NCI-H1436 treated with DMSO at 0.1 percent for 48 hours (cell line): ENCODE measurements around the gene MBTD1.
"Not testable (repeated sequence)": the region's sequence is repeated elsewhere in the genome, so short reads cannot be mapped to it uniquely, and the experiment has no call there.

ENCODE experiments used
- DNase-seq: peaks from one replicate; lab custom pipeline; 2025; lab: John Stamatoyannopoulos, UW

MBTD1 gene

DNA sequence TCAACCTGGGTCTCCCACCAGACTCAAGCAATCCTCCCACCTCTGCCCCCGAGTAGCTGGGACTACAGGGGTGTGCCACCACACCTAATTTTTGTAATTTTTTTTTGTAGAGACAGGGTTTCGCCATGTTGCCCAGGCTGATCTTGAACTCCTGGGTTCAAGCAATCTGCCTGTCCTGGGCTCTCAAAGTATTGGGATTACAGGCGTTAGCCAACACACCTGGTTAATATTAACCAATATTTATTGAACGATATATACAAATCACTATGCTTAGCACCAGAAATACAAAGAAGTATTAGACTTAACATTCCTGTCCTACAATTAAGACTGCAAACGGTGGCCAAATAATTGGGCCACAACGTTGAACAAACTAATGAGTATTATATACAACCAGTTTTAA is 4.2 kb downstream of the MBTD1 start:
- DNase-seq: no peak

DNA sequence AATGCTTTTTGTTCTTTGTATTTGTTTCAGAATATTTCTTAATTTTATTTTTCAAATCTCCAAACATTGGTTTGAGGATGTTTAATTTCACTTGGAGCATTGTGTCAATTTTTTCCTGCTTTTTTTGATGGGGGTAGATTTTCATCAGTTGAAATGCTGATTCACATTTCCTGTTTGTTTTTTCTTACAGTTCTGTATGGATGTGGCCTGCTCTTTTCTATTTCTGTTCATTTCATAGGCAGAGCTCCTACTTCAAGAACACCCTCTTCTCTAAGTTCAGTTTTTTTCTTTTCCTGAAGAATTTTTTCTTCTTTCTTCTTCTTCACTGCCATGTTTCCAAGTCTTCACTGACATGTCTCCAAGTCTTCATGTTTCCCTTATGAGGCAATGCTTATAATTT is 8.8 kb downstream of the MBTD1 start:
- no peak for DNase-seq

DNA sequence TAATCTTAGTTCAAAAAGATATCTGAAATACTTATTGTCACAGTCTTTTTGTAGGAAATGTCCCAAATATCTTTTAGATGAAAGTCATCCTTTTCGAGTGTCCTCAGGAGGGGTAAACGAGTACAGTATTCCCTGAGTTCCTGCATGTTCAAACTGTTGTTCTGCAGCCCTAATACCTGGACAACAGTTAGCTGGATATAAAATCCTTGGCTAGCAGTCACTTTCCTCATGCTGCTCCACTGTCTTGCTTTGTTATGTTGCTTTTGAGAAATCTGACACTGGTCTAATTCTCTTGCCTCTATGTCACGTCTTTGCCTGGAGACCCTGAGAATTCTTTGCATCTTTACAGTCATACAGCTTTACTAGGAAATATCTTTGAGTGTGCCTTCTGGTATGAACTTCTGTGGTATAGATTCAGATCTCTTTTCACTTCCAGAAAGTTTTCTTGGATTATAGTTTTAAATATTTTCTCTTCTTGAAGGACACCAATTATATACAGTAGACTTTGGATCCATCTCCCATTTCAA is 9.5 kb downstream of the MBTD1 start:
- no peak for DNase-seq

DNA sequence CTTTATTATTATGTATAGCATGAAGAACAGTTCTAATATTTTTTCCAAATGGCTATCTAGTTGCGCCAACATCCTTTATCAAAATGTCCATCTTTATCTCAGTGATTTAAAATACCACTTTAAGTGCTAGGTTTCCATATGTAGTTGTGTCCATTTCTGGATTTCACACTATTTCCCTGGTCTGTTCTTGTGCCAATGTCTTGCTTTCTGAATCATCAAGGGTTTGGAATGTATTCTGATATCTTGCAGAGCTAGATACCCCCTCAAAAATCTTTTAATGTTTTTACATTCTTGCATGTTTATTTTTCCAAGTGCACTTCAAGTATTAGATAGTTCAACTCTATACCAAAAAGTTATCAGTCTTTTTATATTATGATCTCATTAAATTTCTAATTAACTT is 14.3 kb downstream of the MBTD1 start:
- DNase-seq: no peak

- no peak for DNase-seq
Observed at GRCh38 chr17:51244041-51244440, 15.8 kb downstream of the MBTD1 start.

DNA sequence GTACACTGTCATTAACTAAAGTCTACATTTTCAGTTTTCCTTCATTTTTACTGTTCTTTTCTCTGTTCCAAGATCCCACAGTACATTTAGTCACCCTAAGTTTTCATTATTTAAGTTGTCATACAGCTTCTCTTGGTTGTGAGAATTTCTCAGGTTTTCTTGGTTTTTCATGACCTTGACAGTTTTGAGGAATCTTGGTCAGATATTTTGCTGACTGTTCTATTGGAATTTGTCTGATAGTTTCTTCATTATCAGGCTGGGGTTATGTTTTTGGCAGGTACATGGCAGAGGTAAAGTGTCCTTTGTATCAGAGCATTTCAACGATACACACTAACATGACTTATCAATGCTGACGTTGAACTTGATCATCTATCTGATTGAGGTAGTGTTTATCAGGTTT is 19.6 kb downstream of the MBTD1 start:
- DNase-seq: no peak

DNA sequence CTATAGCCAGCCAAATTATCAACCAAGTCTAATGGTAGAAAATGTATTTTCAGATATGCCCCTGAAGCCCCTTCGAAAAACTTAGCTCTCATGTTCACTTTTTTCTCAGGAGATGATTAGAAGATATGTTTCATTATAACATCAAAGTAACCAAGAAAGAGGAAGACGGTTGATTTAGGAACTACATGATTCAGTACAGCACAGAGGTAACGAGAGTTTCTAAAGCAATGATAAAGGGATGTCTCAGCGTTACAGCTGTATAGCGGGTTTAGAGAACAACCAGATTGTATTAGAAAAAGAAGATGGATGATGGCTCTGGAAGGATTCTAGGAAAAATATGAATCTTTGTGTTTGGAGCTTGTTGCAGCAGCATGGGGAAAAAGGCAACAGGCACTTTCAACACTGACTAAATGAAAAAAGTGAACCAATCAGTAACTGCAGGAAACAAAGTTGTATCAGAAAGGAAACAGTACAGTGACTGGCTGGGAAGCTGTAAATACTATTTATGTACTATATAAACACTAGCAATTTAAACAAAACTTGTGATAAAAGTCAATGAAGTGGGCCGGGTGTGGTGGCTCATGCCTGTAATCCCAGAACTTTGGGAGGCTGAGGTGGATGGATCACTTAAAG is 21.5 kb downstream of the MBTD1 start:
- no peak for DNase-seq

DNA sequence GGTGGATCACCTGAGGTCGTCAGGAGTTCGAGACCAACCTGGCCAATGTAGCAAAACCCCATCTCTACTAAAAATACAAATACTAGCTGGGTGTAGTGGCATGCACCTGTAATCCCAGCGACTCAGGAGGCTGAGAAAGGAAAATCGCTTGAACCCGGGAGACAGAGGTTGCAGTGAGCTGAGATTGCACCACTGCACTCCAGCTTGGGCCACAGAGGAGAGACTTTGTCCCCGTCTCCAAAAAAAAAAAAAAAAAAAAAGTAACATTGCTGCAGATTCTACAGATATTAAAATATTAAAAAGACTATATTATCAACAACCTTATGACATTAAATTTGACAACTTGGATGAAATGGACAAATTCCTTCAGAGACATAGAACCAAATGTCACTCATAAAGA is 25.7 kb downstream of the MBTD1 start:
- DNase-seq: no peak

GRCh38 chr17:51231999-51232398 is 27.9 kb downstream of the MBTD1 start:
- no peak for DNase-seq

DNA sequence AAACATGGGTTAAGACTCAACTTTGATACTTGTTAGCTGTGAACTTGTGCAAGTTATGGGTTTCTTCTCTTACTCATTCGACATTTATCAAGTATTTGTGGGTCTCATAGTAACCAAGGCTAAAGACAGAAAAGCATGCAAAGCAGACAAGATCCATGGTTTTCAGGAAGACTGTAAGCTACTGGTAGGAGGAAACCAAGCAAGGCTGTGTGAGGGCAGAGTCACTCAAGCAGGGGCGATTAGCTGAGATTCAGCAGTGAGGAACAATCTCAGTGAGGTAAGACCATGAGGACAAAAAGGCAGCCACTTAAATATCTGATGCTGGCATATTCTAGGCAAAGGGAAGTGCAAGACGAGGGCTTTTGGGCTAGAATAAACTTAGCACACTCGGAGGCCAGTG is 29.5 kb downstream of the MBTD1 start:
- DNase-seq: no peak

GRCh38 chr17:51229889-51230288 is 30.0 kb downstream of the MBTD1 start:
- DNase-seq: no peak

- no peak for DNase-seq
Observed at GRCh38 chr17:51228161-51228560, 31.7 kb downstream of the MBTD1 start.

GRCh38 chr17:51225523-51225922 is 34.3 kb downstream of the MBTD1 start:
- not testable (repeated sequence) for DNase-seq

DNA sequence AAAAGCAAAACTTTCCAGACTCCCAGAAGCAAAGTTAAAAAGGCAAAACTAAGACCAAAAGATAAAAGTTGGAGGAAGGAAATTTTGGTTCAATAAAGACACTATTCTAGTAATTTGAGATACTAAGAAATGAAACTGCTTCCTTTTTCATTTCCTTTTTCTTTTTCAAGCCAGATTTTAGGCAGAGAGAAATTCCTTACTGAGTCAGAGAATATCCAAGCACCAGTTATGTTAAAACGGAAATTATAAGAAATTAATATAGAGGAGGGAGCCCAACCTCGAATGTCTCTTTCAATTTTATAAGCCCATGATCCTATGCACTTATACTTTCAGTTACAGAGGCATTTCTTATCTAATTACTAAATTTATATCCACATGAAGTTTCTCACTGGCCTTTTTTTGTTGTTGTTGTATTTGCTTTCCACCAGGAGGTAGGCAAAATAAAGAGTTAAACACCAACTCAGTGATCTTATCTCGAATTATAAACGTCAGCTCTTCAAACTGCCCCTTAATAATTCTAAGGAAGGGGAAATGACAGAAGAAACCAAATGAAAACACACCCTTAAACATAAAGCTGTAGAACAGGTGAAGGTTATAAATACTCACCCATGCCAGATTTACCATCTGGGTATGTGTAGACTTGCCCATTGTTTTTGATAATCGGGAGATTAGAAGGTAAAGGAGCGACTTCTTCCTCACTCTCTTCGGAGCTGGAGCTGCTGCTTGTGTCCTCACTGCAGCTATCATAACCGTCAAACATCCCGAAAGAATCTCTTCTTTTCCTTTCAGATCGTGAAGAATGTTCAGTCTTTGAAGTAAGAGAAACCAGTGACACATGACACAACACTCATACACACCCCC is 35.2 kb downstream of the MBTD1 start:
- no peak for DNase-seq

GRCh38 chr17:51221322-51221721 is 38.5 kb downstream of the MBTD1 start:
- DNase-seq: no peak

DNA sequence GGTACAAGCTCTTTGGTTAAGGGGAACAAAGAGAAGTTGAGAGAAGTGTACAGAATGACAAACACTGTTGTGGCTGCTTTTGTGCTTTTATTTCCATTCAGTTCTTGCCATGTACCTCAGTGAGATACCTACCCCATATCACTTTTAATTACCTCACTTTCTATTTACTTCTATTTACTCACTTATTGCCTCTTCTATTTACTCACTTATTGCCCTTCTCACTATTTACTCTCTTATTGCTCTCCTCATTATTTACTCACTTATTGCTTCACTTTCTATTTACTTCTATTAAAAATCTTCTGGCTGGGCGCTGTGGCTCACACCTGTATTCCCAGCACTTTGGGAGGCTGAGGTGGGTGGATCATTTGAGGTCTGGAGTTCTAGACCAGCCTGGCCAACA is 41.9 kb downstream of the MBTD1 start:
- DNase-seq: peak; percentile 44

DNA sequence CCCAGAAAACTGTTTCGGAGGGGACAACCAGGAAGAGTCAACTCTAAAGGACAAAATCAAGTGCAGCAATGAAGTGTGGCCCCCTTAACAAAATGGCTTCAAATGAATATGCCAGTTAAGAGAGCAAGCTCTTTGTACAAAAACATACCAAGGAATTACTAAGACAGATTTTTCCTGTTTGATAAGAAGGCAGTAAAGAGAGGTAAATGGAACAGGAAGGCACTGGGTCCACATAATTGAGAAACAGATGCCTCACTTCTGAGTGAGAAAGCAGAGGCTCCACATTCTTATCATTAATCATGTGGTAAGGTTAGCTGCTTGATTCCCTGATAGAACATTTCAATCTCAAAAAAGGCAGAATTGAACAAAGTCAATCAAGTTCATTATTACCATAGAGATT is 44.9 kb downstream of the MBTD1 start:
- no peak for DNase-seq

GRCh38 chr17:51203838-51204237 is 56.0 kb downstream of the MBTD1 start:
- no peak for DNase-seq

DNA sequence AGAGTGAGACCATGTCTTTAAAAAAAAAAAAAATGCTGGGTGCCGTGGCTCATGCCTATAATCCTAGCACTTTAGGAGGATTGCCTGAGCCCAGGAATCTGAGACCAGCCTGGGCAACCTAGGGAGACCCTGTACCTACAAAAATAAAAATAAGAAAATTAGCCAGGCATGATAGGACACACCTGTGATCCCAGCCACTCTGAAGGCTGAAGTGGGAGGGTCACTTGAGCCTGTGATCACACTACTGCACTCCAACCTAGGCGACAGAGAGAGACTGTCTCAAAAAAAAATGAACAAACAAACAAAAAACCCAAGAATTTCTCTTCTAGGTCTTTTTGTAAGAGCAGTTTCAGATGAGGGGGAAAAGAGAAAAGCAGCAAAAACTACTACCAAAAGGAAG is 59.0 kb downstream of the MBTD1 start:
- no peak for DNase-seq

DNA sequence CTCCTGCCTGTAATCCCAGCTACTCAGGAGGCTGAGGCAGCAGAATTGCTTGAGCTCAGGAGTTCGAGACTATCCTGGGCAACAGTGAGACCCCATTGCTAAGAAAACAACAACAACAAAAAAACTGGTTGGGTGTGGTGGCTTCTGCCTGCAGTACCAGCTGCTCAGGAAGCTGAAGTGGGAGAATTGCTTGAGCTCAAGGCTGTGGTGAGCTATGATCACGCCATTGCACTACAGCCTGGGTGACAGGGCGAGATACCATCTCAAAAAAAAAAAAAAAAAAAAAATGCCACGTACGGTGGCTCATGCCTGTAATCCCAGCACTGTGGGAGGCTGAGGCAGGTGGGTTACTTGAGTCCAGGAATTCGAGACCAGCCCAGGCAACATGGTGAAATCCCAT is 59.6 kb downstream of the MBTD1 start:
- no peak for DNase-seq

DNA sequence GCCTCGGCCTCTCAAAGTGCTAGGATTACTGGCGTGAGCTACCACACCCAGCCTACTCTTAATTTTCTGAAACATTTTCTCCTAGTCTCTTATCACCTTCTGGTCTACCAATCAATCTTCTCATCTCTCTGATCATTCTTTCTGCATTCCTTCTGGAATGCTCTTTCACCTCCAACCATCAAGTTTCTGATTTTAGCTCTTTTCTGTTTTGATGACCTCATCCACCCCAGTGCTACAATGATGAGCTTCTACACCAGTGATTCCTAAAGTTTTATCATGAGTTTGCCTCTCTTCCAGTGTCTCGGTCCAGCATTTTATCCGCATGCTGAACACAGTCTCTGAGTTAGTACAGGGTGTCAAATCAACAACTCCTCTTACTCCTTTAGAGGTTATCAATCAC is 62.1 kb downstream of the MBTD1 start:
- no peak for DNase-seq

DNA sequence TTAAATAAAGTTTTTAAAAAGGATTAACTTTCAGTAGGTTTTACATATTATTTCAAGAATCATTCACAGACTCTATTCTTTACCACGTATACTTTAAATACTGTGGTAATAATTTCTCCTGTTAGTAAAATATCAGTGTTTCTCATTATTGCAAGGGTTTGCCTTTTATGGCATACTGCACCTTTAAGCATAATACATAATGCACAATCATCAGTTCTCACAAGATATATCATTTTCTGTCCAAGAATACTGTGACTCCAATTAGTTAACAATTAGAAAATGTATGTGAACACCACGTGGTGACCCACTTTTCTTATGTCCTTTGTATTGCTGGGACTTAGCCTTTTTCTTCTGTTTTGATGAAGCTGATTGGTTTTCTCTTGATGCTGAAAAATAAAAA is 68.0 kb downstream of the MBTD1 start:
- no peak for DNase-seq

GRCh38 chr17:51189628-51190027 is 70.2 kb downstream of the MBTD1 start:
- DNase-seq: no peak

DNA sequence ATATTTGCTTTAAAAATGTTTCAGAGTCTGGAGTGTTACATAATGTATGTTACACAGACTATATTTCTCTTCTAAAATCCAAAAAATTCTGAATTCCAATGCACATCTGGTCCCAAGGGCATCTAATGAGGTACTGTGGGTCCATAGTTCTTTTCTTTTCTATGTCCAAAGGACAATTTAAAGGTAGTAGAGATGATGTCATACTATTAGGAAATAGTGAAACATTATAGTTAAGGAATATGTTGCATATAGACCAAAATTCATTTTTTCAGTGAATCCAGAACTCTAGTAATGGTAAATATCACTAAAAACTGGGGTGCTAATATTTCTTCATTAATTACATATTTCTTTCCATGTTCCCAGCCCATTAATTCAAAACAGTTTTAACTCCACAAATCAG is 70.7 kb downstream of the MBTD1 start:
- DNase-seq: no peak
